Measurements from ENCODE around the gene RAMP1.

GRCh38 chr2:237944302-237944701 is 84.9 kb downstream of the RAMP1 start:
- no peak for TF ChIP-seq ZNF274 (IDR thresholded peaks at IDR 0.05; ENCODE audit: low read depth, low read length)
- TF ChIP-seq YY1 (IDR thresholded peaks at IDR 0.05; ENCODE audit: insufficient read depth, insufficient read length): no peak
- TF ChIP-seq SUZ12 (IDR thresholded peaks at IDR 0.05; ENCODE audit: extremely low read depth, insufficient read depth, insufficient read length): no peak
